Brain microvascular endothelial cell (primary cell): ENCODE data around the gene TMEM108.

Experiments
- DNase-seq: peaks from one replicate; pipeline ENCODE4 v3.0.0-alpha.2; 2020
- H3K27ac ChIP-seq: fragments of 250-450 bp; sonication (Bioruptor Pico); 2 replicates; pipeline ENCODE4 v1.5.1; 2020; ENCODE audit warnings: mild to moderate bottlenecking, moderate library complexity
- H3K27me3 ChIP-seq: fragments of 250-450 bp; sonication (Bioruptor Pico); replicated peaks from 2 replicates; pipeline ENCODE4 v1.5.1; 2020; ENCODE audit warnings: mild to moderate bottlenecking
- H3K36me3 ChIP-seq: fragments of 250-450 bp; sonication (Bioruptor Pico); replicated peaks from 2 replicates; pipeline ENCODE4 v1.5.1; 2020; ENCODE audit warnings: mild to moderate bottlenecking
- H3K4me3 ChIP-seq: 2 replicates; pipeline ENCODE4 v1.5.1; 2011; ENCODE audit warnings: low read depth, mild to moderate bottlenecking, control low read depth, low read length, moderate library complexity
- in situ Hi-C: cut with HindIII; loops from 2 replicates; pipeline ENCODE4 v1.10.0; 2017; ENCODE audit warnings: low sequenced_read_pairs, low pct_ligation_motif_present
- TF ChIP-seq, protein P1 (sequence below): IDR thresholded peaks from 2 replicates; pipeline ENCODE4 v1.5.1; 2011; ENCODE audit warnings: low read depth, mild to moderate bottlenecking, moderate library complexity, low read length, control low read depth, inconsistent platforms; ENCODE audit errors: missing control alignments

TMEM108 gene

GRCh38 chr3:133037436-133037835 lies 755 bp upstream of the TMEM108 start:
- no peaks in the 10 kb centered on the region for H3K36me3 ChIP-seq
- peak overlapping the region; percentile 76 for H3K4me3 ChIP-seq
- TF ChIP-seq, protein P1, sequence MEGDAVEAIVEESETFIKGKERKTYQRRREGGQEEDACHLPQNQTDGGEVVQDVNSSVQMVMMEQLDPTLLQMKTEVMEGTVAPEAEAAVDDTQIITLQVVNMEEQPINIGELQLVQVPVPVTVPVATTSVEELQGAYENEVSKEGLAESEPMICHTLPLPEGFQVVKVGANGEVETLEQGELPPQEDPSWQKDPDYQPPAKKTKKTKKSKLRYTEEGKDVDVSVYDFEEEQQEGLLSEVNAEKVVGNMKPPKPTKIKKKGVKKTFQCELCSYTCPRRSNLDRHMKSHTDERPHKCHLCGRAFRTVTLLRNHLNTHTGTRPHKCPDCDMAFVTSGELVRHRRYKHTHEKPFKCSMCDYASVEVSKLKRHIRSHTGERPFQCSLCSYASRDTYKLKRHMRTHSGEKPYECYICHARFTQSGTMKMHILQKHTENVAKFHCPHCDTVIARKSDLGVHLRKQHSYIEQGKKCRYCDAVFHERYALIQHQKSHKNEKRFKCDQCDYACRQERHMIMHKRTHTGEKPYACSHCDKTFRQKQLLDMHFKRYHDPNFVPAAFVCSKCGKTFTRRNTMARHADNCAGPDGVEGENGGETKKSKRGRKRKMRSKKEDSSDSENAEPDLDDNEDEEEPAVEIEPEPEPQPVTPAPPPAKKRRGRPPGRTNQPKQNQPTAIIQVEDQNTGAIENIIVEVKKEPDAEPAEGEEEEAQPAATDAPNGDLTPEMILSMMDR, result no peak
- no peaks in the 10 kb centered on the region for H3K27me3 ChIP-seq
- H3K27ac ChIP-seq, result no peak overlapping the region
- in situ Hi-C loops, result loop anchor here (25.0 kb wide), 1 partner anchor 350 kb away; no protein-coding TSS in a partner anchor
- no peak for DNase-seq

- in situ Hi-C loops, result loop anchor here (25.0 kb wide), 1 partner anchor 348 kb away; no protein-coding TSS in a partner anchor
- peak; percentile 3 for DNase-seq
Observed at GRCh38 chr3:133038731-133039375, 662 bp downstream of the TMEM108 start.

GRCh38 chr3:133040696-133041523 lies 2.7 kb downstream of the TMEM108 start:
- H3K27ac ChIP-seq, result no peak overlapping the region
- H3K36me3 ChIP-seq, result no peaks in the 10 kb centered on the region
- in situ Hi-C loops, result loop anchor here (25.0 kb wide), 1 partner anchor 346 kb away; no protein-coding TSS in a partner anchor
- no peaks in the 10 kb centered on the region for H3K27me3 ChIP-seq
- TF ChIP-seq, protein P1, result peak; percentile 90
- H3K4me3 ChIP-seq, result no peak overlapping the region
- peak; percentile 77 for DNase-seq

More at GRCh38 chr3:133038731-133039375, 662 bp downstream of the TMEM108 start:
- Histone ChIP-seq H3K4me3 (peak overlapping the region; percentile 76), H3K36me3 (no peaks in the 10 kb centered on the region), H3K27ac (no peak overlapping the region), H3K27me3 (no peaks in the 10 kb centered on the region)
- TF ChIP-seq, protein P1, result no peak

DNA sequence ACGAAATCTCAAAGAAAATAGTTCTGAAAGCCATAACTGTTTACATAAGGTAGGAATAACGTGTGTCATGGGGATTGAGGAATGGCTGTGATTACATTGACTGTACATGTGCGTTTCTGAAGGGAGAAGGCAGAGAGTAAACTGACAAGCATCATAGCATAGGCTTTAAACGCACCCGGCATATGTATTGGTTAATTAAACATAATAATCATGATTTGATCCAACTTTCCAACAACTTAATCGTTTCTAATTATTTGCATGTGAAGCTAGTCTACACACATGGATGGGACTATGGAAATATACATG lies 3.3 kb downstream of the TMEM108 start:
- DNase-seq, result no peak
- no peak overlapping the region for H3K4me3 ChIP-seq
- H3K27ac ChIP-seq, result no peak overlapping the region
- in situ Hi-C loops, result loop anchor here (25.0 kb wide), 1 partner anchor 346 kb away; no protein-coding TSS in a partner anchor
- H3K27me3 ChIP-seq, result no peaks in the 10 kb centered on the region
- TF ChIP-seq, protein P1, result no peak
- no peaks in the 10 kb centered on the region for H3K36me3 ChIP-seq

DNA sequence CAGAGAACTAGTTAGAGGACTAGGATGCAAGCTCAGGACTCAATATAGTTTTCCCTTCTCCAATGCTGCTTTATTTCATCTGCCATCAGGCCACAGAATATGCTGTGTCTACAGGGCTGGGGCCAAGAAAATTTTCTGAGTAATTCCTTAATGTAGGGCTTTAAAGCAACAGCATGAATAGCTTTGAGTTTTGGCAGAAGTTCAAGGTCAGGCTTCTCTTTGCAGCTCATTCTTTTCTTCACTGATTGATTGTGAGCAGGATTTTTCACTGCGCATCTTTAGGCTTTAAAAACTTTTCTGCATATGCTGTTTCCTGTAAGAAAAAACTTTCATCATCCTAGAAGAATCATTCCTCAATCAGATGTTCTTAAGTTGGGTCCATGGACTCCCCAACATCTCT lies 4.6 kb downstream of the TMEM108 start:
- TF ChIP-seq, protein P1, result no peak
- no peak overlapping the region for H3K4me3 ChIP-seq
- peak; percentile 28 for DNase-seq
- no peaks in the 10 kb centered on the region for H3K36me3 ChIP-seq
- H3K27ac ChIP-seq, result no peak overlapping the region
- in situ Hi-C loops, result loop anchor here (25.0 kb wide), 1 partner anchor 345 kb away; no protein-coding TSS in a partner anchor
- no peaks in the 10 kb centered on the region for H3K27me3 ChIP-seq
